K562 (cell line): ENCODE data around the gene SPON2. TPM values are rescaled to one million over a fixed set of nuclear protein-coding genes. Genes with fewer than 3 reads are reported as not detected.

Experiments
- ARNT ChIP-seq, 2 experiments: fragments of 450-650 bp; IDR thresholded peaks; 2 replicates each; pipeline ENCODE4 v1.6.1; 2016; ENCODE audit warnings: mild to moderate bottlenecking in 1 of 2
- BDP1 ChIP-seq: IDR thresholded peaks from 3 replicates; pipeline ENCODE4 v1.6.1; 2011; ENCODE audit not compliant: insufficient read length, insufficient read depth
- ELF2 ChIP-seq: fragments of 250-450 bp; sonication (Bioruptor Pico); IDR thresholded peaks from 2 replicates; pipeline ENCODE4 v1.5.0; 2021; ENCODE audit warnings: mild to moderate bottlenecking
- FOSL1 ChIP-seq: fragments of 200-800 bp; sonication (Bioruptor generic); conservative IDR thresholded peaks from 2 replicates; pipeline ENCODE4 v1.6.1; 2016; ENCODE audit warnings: missing genetic modification characterization, missing compliant biosample characterization
- FOXJ3 ChIP-seq: sonication (generic); formaldehyde crosslinking; IDR thresholded peaks from 2 replicates; pipeline ENCODE4 v1.4.0; 2020; ENCODE audit warnings: mild to moderate bottlenecking, missing genetic modification reagents
- GABPA ChIP-seq: fragments of 200-800 bp; sonication (Bioruptor generic); conservative IDR thresholded peaks from 2 replicates; pipeline ENCODE4 v1.6.1; 2016; ENCODE audit warnings: low read depth, missing genetic modification characterization, missing compliant biosample characterization
- KAT8 ChIP-seq: fragments of 450-650 bp; IDR thresholded peaks from 2 replicates; pipeline ENCODE4 v1.6.1; 2016; ENCODE audit warnings: low read depth, mild to moderate bottlenecking
- NBN ChIP-seq: fragments of 450-650 bp; IDR thresholded peaks from 2 replicates; pipeline ENCODE4 v1.6.1; 2016; ENCODE audit warnings: low read depth, mild to moderate bottlenecking
- PHF8 ChIP-seq: fragments of 200-600 bp; sonication (generic); IDR thresholded peaks from 2 replicates; pipeline ENCODE4 v1.6.1; 2012; ENCODE audit warnings: mixed run types, mild to moderate bottlenecking, inconsistent platforms, low read length, moderate library complexity, borderline replicate concordance
- RBBP5 ChIP-seq: fragments of 200-600 bp; sonication (generic); IDR thresholded peaks from 2 replicates; pipeline ENCODE4 v1.6.1; 2012; ENCODE audit warnings: borderline replicate concordance, mild to moderate bottlenecking, low read length, control low read depth, inconsistent platforms; ENCODE audit not compliant: insufficient read depth, poor library complexity, severe bottlenecking
- SAP30 ChIP-seq: fragments of 200-600 bp; sonication (generic); IDR thresholded peaks from 2 replicates; pipeline ENCODE4 v1.6.1; 2012; ENCODE audit warnings: borderline replicate concordance, low read depth, mild to moderate bottlenecking, moderate library complexity, low read length, control low read depth, inconsistent platforms; ENCODE audit not compliant: insufficient read depth, poor library complexity, severe bottlenecking
- SMARCB1 ChIP-seq: IDR thresholded peaks from 2 replicates; pipeline ENCODE4 v1.6.1; 2011; ENCODE audit warnings: improper control_type of control experiment, low read depth; ENCODE audit not compliant: insufficient read length
- SREBF2 ChIP-seq: sonication (generic); formaldehyde crosslinking; IDR thresholded peaks from 2 replicates; pipeline ENCODE4 v1.4.0; 2020; ENCODE audit warnings: mild to moderate bottlenecking, missing genetic modification reagents
- SRF ChIP-seq, 2 experiments: fragments of 250-450, 450-650 bp in 1 of 2; sonication (Bioruptor Pico) in 1 of 2; sonication (generic) in 1 of 2; formaldehyde crosslinking; IDR thresholded peaks; 2 replicates each; pipeline versions ENCODE4 v1.5.0 to v1.5.1; 2020 to 2022; ENCODE audit warnings: mild to moderate bottlenecking in 1 of 2, missing genetic modification reagents in 1 of 2
- STAT5B ChIP-seq: fragments of 250-450 bp; sonication (Bioruptor Pico); IDR thresholded peaks from 2 replicates; pipeline ENCODE4 v1.8.0; 2021; ENCODE audit warnings: mild to moderate bottlenecking, inconsistent platforms
- SUPT5H ChIP-seq: fragments of 450-650 bp; IDR thresholded peaks from 2 replicates; pipeline ENCODE4 v1.6.1; 2016
- TRIM24 ChIP-seq, 2 experiments: fragments of 450-650 bp; IDR thresholded peaks; 2 replicates each; pipeline ENCODE4 v1.6.1; 2016
- ZKSCAN3 ChIP-seq: fragments of 250-450 bp; sonication (Bioruptor Pico); IDR thresholded peaks from 2 replicates; pipeline ENCODE4 v1.4.0; 2020
- ZNF175 ChIP-seq: fragments of 200-800 bp; sonication (Bioruptor generic); IDR thresholded peaks from 2 replicates; pipeline ENCODE4 v1.6.1; 2016; ENCODE audit warnings: low read depth, mild to moderate bottlenecking, missing genetic modification characterization, missing compliant biosample characterization
- polyA plus RNA-seq, 8 experiments: library from polyadenylated mRNA; depleted of rRNA in 4 of 8; stranded (reverse) in 5 of 8; unstranded in 3 of 8; fragments of >200 nt; fragmentation: Nextera tagmentation in 2 of 8; fragmentation: Illumina TruSeq in 1 of 8; extraction: Ambion mirVana in 2 of 8; extraction: Trizol in 1 of 8; gene quantifications; 2 replicates each; pipeline versions ENCODE4 v1.2.1 to v1.2.3, GENCODE V29; 2011 to 2014; ENCODE audit warnings: inconsistent platforms in 1 of 8, missing spikeins in 1 of 8
- total RNA-seq, 7 experiments: library from RNA; depleted of rRNA in 6 of 7; stranded (reverse); fragments of >200 nt in 6 of 7; fragmentation: Illumina TruSeq in 2 of 7; extraction: Trizol in 2 of 7; gene quantifications; 2 replicates each; pipeline versions ENCODE4 v1.2.1 to v1.2.3, GENCODE V29; 2011 to 2021; ENCODE audit warnings: low replicate concordance in 1 of 7
- TF ChIP-seq, protein P1 (sequence below): fragments of 250-450 bp; sonication (Bioruptor Pico); IDR thresholded peaks from 2 replicates; pipeline ENCODE4 v1.8.0; 2021; ENCODE audit warnings: mild to moderate bottlenecking, moderate library complexity
- TF ChIP-seq, protein P2 (sequence below): sonication (generic); formaldehyde crosslinking; IDR thresholded peaks from 2 replicates; pipeline ENCODE4 v1.8.0; 2022; ENCODE audit warnings: missing genetic modification reagents, mild to moderate bottlenecking, moderate library complexity, borderline replicate concordance
- TF ChIP-seq, protein P3 (sequence below): fragments of 200-800 bp; sonication (Bioruptor generic); IDR thresholded peaks from 2 replicates; pipeline ENCODE4 v1.6.1; 2017; ENCODE audit warnings: missing genetic modification characterization, missing compliant biosample characterization
- TF ChIP-seq, protein P4 (sequence below), 2 experiments: IDR thresholded peaks; 2 replicates each; pipeline ENCODE4 v1.6.1; 2011; ENCODE audit warnings: borderline replicate concordance in 1 of 2, control low read depth in 1 of 2, low read depth in 1 of 2, low read length in 1 of 2, mild to moderate bottlenecking in 1 of 2, mixed read lengths in 1 of 2, moderate library complexity in 1 of 2; ENCODE audit not compliant: insufficient read depth in 1 of 2, insufficient read length in 1 of 2, poor library complexity in 1 of 2, severe bottlenecking in 1 of 2; ENCODE audit errors: extremely low read depth in 1 of 2

The SPON2 gene
- total and polyA plus RNA-seq, 9 of the 15 experiments (the other 6 are each of a cell fraction or from before 2014, with no cell fraction given): 0.21 to 2.2 (median 0.83) TPM

DNA sequence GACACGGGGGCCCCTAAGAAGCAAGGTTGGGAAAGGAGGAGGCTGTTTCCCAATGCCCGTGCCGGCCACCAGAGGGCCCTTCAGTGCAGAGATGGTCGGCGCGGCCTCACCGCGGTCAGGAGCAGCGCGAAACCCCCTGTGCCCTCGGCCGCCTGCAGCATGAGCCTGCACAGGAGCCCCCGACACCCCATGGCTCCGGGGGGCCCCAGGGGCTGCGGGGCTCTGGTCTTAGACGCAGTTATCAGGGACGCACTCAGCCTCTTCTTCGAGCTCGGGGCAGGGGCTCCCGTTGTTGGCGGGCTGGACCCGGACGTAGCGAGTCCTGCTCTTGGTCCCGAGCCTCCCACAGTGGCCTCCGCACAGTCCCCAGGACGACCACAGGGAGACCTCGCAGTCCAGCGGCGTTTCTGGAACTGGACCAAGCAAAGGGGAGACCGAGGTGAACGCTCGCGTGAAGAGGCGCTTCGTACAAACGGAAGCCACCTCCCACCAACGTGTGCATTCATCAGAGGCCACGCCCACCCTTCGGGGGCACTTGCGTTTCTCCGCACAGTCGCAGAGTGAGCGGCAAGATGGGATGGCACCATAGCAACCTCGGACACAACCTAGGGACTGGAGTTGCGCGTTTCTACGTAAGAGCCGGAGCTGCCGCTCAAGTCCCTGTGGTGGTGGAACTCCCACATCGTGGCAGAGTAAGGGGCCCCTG, 5.0 kb downstream of the SPON2 start (continued):
- TF ChIP-seq, protein P1, sequence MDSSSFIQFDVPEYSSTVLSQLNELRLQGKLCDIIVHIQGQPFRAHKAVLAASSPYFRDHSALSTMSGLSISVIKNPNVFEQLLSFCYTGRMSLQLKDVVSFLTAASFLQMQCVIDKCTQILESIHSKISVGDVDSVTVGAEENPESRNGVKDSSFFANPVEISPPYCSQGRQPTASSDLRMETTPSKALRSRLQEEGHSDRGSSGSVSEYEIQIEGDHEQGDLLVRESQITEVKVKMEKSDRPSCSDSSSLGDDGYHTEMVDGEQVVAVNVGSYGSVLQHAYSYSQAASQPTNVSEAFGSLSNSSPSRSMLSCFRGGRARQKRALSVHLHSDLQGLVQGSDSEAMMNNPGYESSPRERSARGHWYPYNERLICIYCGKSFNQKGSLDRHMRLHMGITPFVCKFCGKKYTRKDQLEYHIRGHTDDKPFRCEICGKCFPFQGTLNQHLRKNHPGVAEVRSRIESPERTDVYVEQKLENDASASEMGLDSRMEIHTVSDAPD (CRISPR knock-in tag): no peak
- TF ChIP-seq, protein P2, sequence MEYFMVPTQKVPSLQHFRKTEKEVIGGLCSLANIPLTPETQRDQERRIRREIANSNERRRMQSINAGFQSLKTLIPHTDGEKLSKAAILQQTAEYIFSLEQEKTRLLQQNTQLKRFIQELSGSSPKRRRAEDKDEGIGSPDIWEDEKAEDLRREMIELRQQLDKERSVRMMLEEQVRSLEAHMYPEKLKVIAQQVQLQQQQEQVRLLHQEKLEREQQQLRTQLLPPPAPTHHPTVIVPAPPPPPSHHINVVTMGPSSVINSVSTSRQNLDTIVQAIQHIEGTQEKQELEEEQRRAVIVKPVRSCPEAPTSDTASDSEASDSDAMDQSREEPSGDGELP (CRISPR knock-in tag): peak; percentile 47; the same call in 1 of the 2 replicates
- TF ChIP-seq ZNF175 (no peak), NBN (0 out of 2 replicates have a peak, but pooled peaks have one; percentile 41), TRIM24 (IDR thresholded peaks at IDR 0.05) (0 out of 4 replicates have a peak, but pooled peaks of 1 of the 2 experiments have one; percentile 26), KAT8 (no peak), ARNT (IDR thresholded peaks at IDR 0.05) (no peak), SAP30 (peak; percentile 61), RBBP5 (peak; percentile 57), GABPA (tag) (peak; percentile 27; the same call in 1 of the 2 replicates), SREBF2 (CRISPR knock-in tag) (no peak), BDP1 (no peak), SUPT5H (peak; percentile 64; the same call in 1 of the 2 replicates), PHF8 (peak; percentile 70; the same call in 1 of the 2 replicates), ZKSCAN3 (CRISPR knock-in tag) (no peak), FOSL1 (tag) (no peak), FOXJ3 (CRISPR knock-in tag) (no peak), STAT5B (no peak), SRF (CRISPR knock-in tag; IDR thresholded peaks at IDR 0.05) (0 out of 4 replicates have a peak, but pooled peaks of 1 of the 2 experiments have one; percentile 39), SMARCB1 (no peak), ELF2 (no peak)
- TF ChIP-seq, protein P3, sequence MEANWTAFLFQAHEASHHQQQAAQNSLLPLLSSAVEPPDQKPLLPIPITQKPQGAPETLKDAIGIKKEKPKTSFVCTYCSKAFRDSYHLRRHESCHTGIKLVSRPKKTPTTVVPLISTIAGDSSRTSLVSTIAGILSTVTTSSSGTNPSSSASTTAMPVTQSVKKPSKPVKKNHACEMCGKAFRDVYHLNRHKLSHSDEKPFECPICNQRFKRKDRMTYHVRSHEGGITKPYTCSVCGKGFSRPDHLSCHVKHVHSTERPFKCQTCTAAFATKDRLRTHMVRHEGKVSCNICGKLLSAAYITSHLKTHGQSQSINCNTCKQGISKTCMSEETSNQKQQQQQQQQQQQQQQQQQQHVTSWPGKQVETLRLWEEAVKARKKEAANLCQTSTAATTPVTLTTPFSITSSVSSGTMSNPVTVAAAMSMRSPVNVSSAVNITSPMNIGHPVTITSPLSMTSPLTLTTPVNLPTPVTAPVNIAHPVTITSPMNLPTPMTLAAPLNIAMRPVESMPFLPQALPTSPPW (CRISPR knock-in tag): no peak
- TF ChIP-seq, protein P4, sequence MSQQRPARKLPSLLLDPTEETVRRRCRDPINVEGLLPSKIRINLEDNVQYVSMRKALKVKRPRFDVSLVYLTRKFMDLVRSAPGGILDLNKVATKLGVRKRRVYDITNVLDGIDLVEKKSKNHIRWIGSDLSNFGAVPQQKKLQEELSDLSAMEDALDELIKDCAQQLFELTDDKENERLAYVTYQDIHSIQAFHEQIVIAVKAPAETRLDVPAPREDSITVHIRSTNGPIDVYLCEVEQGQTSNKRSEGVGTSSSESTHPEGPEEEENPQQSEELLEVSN (IDR thresholded peaks at IDR 0.05; ENCODE audit: borderline replicate concordance in 1 of 2, extremely low read depth in 1 of 2, insufficient read depth in 1 of 2, insufficient read length in 1 of 2, low read depth in 1 of 2, low read length in 1 of 2, poor library complexity in 1 of 2, severe bottlenecking in 1 of 2): peak; percentile 75 to 88
